HCT116 (cell line): ENCODE results near the gene PPP2R3A. TPM values are rescaled to one million over a fixed set of nuclear protein-coding genes. Genes with fewer than 3 reads are reported as not detected.

Source experiments
- ATAC-seq: fragments of 200-7000 bp; cut with Tn5 transposase; 2 replicates; pipeline ENCODE4 v1.9.1; 2020; ENCODE audit warnings: mild to moderate bottlenecking, moderate library complexity
- BruUV-seq: library from RNA; stranded (reverse); fragments of 400-500 nt; replicated peaks from 2 replicates; lab custom pipeline; 2021; lab: Mats Ljungman, UMichigan
- CTCF ChIA-PET: fragments of 300-600 bp; sonication (Branson Sonifier 250); formaldehyde crosslinking; loops from one replicate; lab custom pipeline; 2021; ENCODE audit warnings: antibody characterized with exemption; lab: Charles Lee
- POLR2A ChIA-PET: fragments of 300-600, 350-600 bp; sonication (Branson Sonifier 250); formaldehyde crosslinking; loops from one replicate; lab custom pipeline; 2021; ENCODE audit warnings: antibody characterized with exemption; lab: Charles Lee
- RAD21 ChIA-PET, 2 experiments: fragments of 300-600 bp; sonication (Branson Sonifier 250); formaldehyde crosslinking; loops; one replicate each; lab custom pipeline; 2023; ENCODE audit warnings: low total read pairs in 2 of 2; ENCODE audit not compliant: uncharacterized antibody in 2 of 2, unreplicated experiment in 2 of 2, low non-redundant PET in 1 of 2; lab: Charles Lee
- DNase-seq: peaks from one replicate; pipeline ENCODE4 v3.0.0-alpha.2; 2010; ENCODE audit warnings: low read depth, low spot score
- H2AFZ ChIP-seq: fragments of 200-600 bp; shearing (Covaris generic), sonication (generic); 2 replicates; pipeline ENCODE4 v1.6.1; 2017; ENCODE audit warnings: low read depth, mixed run types, mixed read lengths, antibody characterized with exemption, low read length; ENCODE audit not compliant: poor library complexity, severe bottlenecking
- H3K27ac ChIP-seq: 2 replicates; pipeline ENCODE4 v1.5.1; 2012; ENCODE audit warnings: low read depth, low read length
- H3K27me3 ChIP-seq: fragments of 200-600 bp; sonication (generic); 2 replicates; pipeline ENCODE4 v1.6.1; 2016; ENCODE audit warnings: mixed run types, low read length, mixed read lengths; ENCODE audit not compliant: insufficient read depth
- H3K36me3 ChIP-seq, 2 experiments: fragments of 200-500 bp in 1 of 2; fragments of 200-600 bp in 1 of 2; sonication (Bioruptor generic) in 1 of 2; sonication (generic) in 1 of 2; 2 replicates each; pipeline versions ENCODE4 v1.5.1 to v1.6.1; 2014 to 2016; ENCODE audit warnings: low read length in 2 of 2, inconsistent platforms in 1 of 2, mixed read lengths in 1 of 2, mixed run types in 1 of 2; ENCODE audit not compliant: insufficient read depth in 2 of 2, control insufficient read depth in 1 of 2
- H3K4me1 ChIP-seq, 2 experiments: fragments of 200-600 bp in 1 of 2; sonication (generic) in 1 of 2; 2 replicates each; pipeline versions ENCODE4 v1.5.1 to v1.6.1; 2012 to 2017; ENCODE audit warnings: low read length in 2 of 2, inconsistent platforms in 1 of 2, mild to moderate bottlenecking in 1 of 2, mixed read lengths in 1 of 2, mixed run types in 1 of 2, moderate library complexity in 1 of 2; ENCODE audit not compliant: insufficient read depth in 2 of 2, control insufficient read depth in 1 of 2
- H3K4me2 ChIP-seq: fragments of 200-600 bp; sonication (generic); 2 replicates; pipeline ENCODE4 v1.6.1; 2017; ENCODE audit warnings: mixed run types, low read length, mixed read lengths
- H3K4me3 ChIP-seq, 2 experiments: fragments of 200-600 bp in 1 of 2; sonication (generic) in 1 of 2; replicated peaks in 1 of 2; 2 replicates each; pipeline ENCODE4 v1.5.1; 2011 to 2016; ENCODE audit warnings: low read length in 2 of 2, control low read depth in 1 of 2, low read depth in 1 of 2, mild to moderate bottlenecking in 1 of 2, mixed read lengths in 1 of 2, mixed run types in 1 of 2
- H3K79me2 ChIP-seq: fragments of 200-600 bp; sonication (generic); 2 replicates; pipeline ENCODE4 v1.6.1; 2017; ENCODE audit warnings: mild to moderate bottlenecking, mixed run types, low read length, moderate library complexity, mixed read lengths; ENCODE audit not compliant: insufficient read depth
- H3K9ac ChIP-seq: fragments of 200-600 bp; sonication (generic); 2 replicates; pipeline ENCODE4 v1.6.1; 2016; ENCODE audit warnings: low read length, mixed read lengths
- H3K9me2 ChIP-seq: fragments of 200-600 bp; sonication (generic), shearing (Covaris generic); 2 replicates; pipeline ENCODE4 v1.6.1; 2017; ENCODE audit warnings: mixed run types, mild to moderate bottlenecking, moderate library complexity; ENCODE audit not compliant: insufficient read depth
- H3K9me3 ChIP-seq, 2 experiments: fragments of 200-500 bp in 1 of 2; fragments of 200-600 bp in 1 of 2; sonication (Bioruptor generic) in 1 of 2; sonication (generic) in 1 of 2; 2 replicates each; pipeline ENCODE4 v1.6.1; 2014 to 2017; ENCODE audit warnings: low read length in 2 of 2, mixed read lengths in 2 of 2, inconsistent platforms in 1 of 2, low read depth in 1 of 2, mild to moderate bottlenecking in 1 of 2, mixed run types in 1 of 2, moderate library complexity in 1 of 2; ENCODE audit not compliant: control insufficient read depth in 1 of 2, insufficient read depth in 1 of 2
- H4K20me1 ChIP-seq: fragments of 200-600 bp; sonication (generic), shearing (Covaris generic); 2 replicates; pipeline ENCODE4 v1.6.1; 2017; ENCODE audit warnings: mixed run types, mild to moderate bottlenecking, moderate library complexity; ENCODE audit not compliant: insufficient read depth
- CBX3 ChIP-seq: IDR thresholded peaks from 2 replicates; pipeline ENCODE4 v1.6.1; 2012; ENCODE audit warnings: low read depth
- CEBPB ChIP-seq: IDR thresholded peaks from 2 replicates; pipeline ENCODE4 v1.6.1; 2012; ENCODE audit warnings: low read depth
- EGR1 ChIP-seq: IDR thresholded peaks from 2 replicates; pipeline ENCODE4 v1.6.1; 2012; ENCODE audit warnings: low read depth
- ELF1 ChIP-seq: IDR thresholded peaks from 2 replicates; pipeline ENCODE4 v1.6.1; 2012; ENCODE audit warnings: low read depth, borderline replicate concordance
- EZH2 ChIP-seq: fragments of 200-600 bp; sonication (generic); IDR thresholded peaks from 2 replicates; pipeline ENCODE4 v1.6.1; 2017; ENCODE audit warnings: antibody characterized with exemption, mixed run types
- FOSL1 ChIP-seq: IDR thresholded peaks from 2 replicates; pipeline ENCODE4 v1.6.1; 2012; ENCODE audit warnings: low read depth
- JUND ChIP-seq: IDR thresholded peaks from 2 replicates; pipeline ENCODE4 v1.6.1; 2012
- POLR2AphosphoS5 ChIP-seq: IDR thresholded peaks from 2 replicates; pipeline ENCODE4 v1.6.1; 2011; ENCODE audit warnings: mild to moderate bottlenecking, low read depth, low read length, moderate library complexity
- RAD21 ChIP-seq: IDR thresholded peaks from 2 replicates; pipeline ENCODE4 v1.6.1; 2012; ENCODE audit warnings: low read depth, mild to moderate bottlenecking
- REST ChIP-seq: IDR thresholded peaks from 2 replicates; pipeline ENCODE4 v1.6.1; 2012; ENCODE audit warnings: low read depth
- SIN3A ChIP-seq: IDR thresholded peaks from 2 replicates; pipeline ENCODE4 v1.6.1; 2012; ENCODE audit warnings: low read depth
- SP1 ChIP-seq: IDR thresholded peaks from 2 replicates; pipeline ENCODE4 v1.6.1; 2012; ENCODE audit warnings: low read depth
- SRF ChIP-seq: IDR thresholded peaks from 2 replicates; pipeline ENCODE4 v1.6.1; 2012; ENCODE audit warnings: low read depth
- TCF7L2 ChIP-seq: IDR thresholded peaks from 2 replicates; pipeline ENCODE4 v1.7.0; 2011; ENCODE audit warnings: borderline replicate concordance, inconsistent platforms; ENCODE audit not compliant: insufficient read depth, insufficient read length; ENCODE audit errors: extremely low read depth
- YY1 ChIP-seq: IDR thresholded peaks from 2 replicates; pipeline ENCODE4 v1.6.1; 2011; ENCODE audit warnings: low read length, low read depth, moderate library complexity, mild to moderate bottlenecking; ENCODE audit not compliant: insufficient replicate concordance; ENCODE audit errors: extremely low read depth
- ZNF274 ChIP-seq: fragments of 200-500 bp; sonication (Bioruptor generic); IDR thresholded peaks from 2 replicates; pipeline ENCODE4 v1.6.1; 2014; ENCODE audit warnings: mild to moderate bottlenecking, low read depth, low read length, inconsistent platforms
- intact Hi-C: fragments of 100-400 bp; cut with micrococcal nuclease; formaldehyde crosslinking; loops from 2 replicates; pipeline ENCODE4 v1.10.0; 2022
- total RNA-seq: library from RNA; stranded (reverse); gene quantifications from one replicate; pipeline ENCODE4 v1.2.1, GENCODE V29; 2021; ENCODE audit not compliant: unreplicated experiment
- TF ChIP-seq, protein P1 (sequence below), 3 experiments: fragments of 200-600 bp in 1 of 3; sonication (generic) in 1 of 3; IDR thresholded peaks in 2 of 3; conservative IDR thresholded peaks in 1 of 3; 2 replicates each; pipeline ENCODE4 v1.5.1; 2012 to 2017; ENCODE audit warnings: low read depth in 2 of 3, low read length in 2 of 3, antibody characterized with exemption in 1 of 3, borderline replicate concordance in 1 of 3, control low read depth in 1 of 3, mild to moderate bottlenecking in 1 of 3, mixed read lengths in 1 of 3, mixed run types in 1 of 3, moderate library complexity in 1 of 3; ENCODE audit not compliant: insufficient read depth in 1 of 3

PPP2R3A gene
- total RNA-seq, 1 experiment from 2014 or later = 6.1 TPM

GRCh38 chr3:136050250-136050649 is 84.7 kb downstream of the PPP2R3A start:
- BruUV-seq = no TSS peak
- POLR2A ChIA-PET = no interaction called here
- H3K27me3 ChIP-seq = no peaks in the 10 kb centered on the region

DNA sequence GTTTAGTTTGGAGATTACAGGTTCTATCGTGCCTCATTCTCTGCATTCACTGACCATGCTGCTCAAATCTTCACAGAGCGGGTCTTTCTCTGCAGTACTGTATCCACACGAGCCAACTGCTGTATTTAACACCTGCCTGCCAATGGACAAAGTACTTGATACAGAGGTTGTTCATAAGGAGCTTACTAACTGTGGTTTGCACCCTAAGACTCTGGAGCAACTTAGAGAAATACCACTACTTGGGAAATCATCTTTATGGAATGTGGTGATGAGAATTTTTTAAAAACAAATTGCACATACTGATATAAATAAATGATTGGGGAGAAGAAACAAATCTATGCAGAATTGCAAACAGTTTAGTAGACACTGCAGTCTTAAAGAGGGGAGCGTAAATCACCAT is 90.0 kb downstream of the PPP2R3A start:
- intact Hi-C loops = no loop called here
- no peaks in the 10 kb centered on the region for H3K36me3 ChIP-seq
- no peak overlapping the region for H3K27ac ChIP-seq
- DNase-seq = no peak
- ATAC-seq = no peak
- no peak overlapping the region for H2AFZ ChIP-seq
- no TSS peak for BruUV-seq
- no peaks in the 10 kb centered on the region for H3K27me3 ChIP-seq
- ChIA-PET POLR2A (no interaction called here), RAD21 (no interaction called here), CTCF (no interaction called here)
- no peaks in the 10 kb centered on the region for H4K20me1 ChIP-seq
- no peaks in the 10 kb centered on the region for H3K9me2 ChIP-seq
- H3K9ac ChIP-seq = no peak overlapping the region
- H3K9me3 ChIP-seq = no peaks in the 10 kb centered on the region
- H3K4me1 ChIP-seq = no peaks in the 10 kb centered on the region
- no peak overlapping the region for H3K4me2 ChIP-seq
- no peak overlapping the region for H3K4me3 ChIP-seq
- no peaks in the 10 kb centered on the region for H3K79me2 ChIP-seq
- no peak for TF ChIP-seq FOSL1
- TF ChIP-seq, protein P1, sequence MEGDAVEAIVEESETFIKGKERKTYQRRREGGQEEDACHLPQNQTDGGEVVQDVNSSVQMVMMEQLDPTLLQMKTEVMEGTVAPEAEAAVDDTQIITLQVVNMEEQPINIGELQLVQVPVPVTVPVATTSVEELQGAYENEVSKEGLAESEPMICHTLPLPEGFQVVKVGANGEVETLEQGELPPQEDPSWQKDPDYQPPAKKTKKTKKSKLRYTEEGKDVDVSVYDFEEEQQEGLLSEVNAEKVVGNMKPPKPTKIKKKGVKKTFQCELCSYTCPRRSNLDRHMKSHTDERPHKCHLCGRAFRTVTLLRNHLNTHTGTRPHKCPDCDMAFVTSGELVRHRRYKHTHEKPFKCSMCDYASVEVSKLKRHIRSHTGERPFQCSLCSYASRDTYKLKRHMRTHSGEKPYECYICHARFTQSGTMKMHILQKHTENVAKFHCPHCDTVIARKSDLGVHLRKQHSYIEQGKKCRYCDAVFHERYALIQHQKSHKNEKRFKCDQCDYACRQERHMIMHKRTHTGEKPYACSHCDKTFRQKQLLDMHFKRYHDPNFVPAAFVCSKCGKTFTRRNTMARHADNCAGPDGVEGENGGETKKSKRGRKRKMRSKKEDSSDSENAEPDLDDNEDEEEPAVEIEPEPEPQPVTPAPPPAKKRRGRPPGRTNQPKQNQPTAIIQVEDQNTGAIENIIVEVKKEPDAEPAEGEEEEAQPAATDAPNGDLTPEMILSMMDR (IDR thresholded peaks at IDR 0.05 in 2 of 3, conservative IDR thresholded peaks at IDR 0.05 in 1 of 3; ENCODE audit: borderline replicate concordance in 1 of 3, insufficient read depth in 1 of 3, low read depth in 2 of 3, low read length in 2 of 3) = no peak
- no peak for TF ChIP-seq SIN3A
- no peak for TF ChIP-seq REST
- TF ChIP-seq TCF7L2 = no peak
- TF ChIP-seq CEBPB = no peak
- TF ChIP-seq POLR2AphosphoS5 = no peak
- TF ChIP-seq EGR1 = no peak
- TF ChIP-seq JUND = no peak
- no peak for TF ChIP-seq SP1
- TF ChIP-seq RAD21 = no peak
- no peak for TF ChIP-seq EZH2
- TF ChIP-seq SRF = no peak
- TF ChIP-seq CBX3 = no peak
- no peak for TF ChIP-seq ELF1

More at GRCh38 chr3:136050250-136050649, 84.7 kb downstream of the PPP2R3A start:
- no peaks in the 10 kb centered on the region for H3K9me2 ChIP-seq
- H3K36me3 ChIP-seq = no peaks in the 10 kb centered on the region
- TF ChIP-seq EZH2 (no peak), SP1 (no peak), RAD21 (no peak), EGR1 (no peak), CEBPB (no peak), POLR2AphosphoS5 (no peak), ZNF274 (no peak), YY1 (no peak)
- TF ChIP-seq, all 23 proteins: peak for 0
- Histone ChIP-seq H4K20me1 (no peaks in the 10 kb centered on the region), H3K9me3 (no peaks in the 10 kb centered on the region), H3K27ac (no peak overlapping the region), H3K79me2 (no peaks in the 10 kb centered on the region), H3K9ac (no peak overlapping the region), H3K4me2 (no peak overlapping the region), H2AFZ (no peak overlapping the region), H3K4me3 (no peak overlapping the region), H3K4me1 (no peaks in the 10 kb centered on the region)
- ATAC-seq (no peak), DNase-seq (no peak)
- RAD21 ChIA-PET = no interaction called here
- CTCF ChIA-PET = no interaction called here
- intact Hi-C loops = no loop called here
